ENCODE results near the gene GALNT6. TPM values are rescaled to one million over a fixed set of nuclear protein-coding genes. Genes with fewer than 3 reads are reported as not detected.
A peak's percentile ranks its signal among the peaks of the same experiment; 100 is the strongest.
"Not testable (repeated sequence)": the region's sequence is repeated elsewhere in the genome, so short reads cannot be mapped to it uniquely, and the experiment has no call there.

Gene GALNT6
- total RNA-seq, 2 donors from 2014 or later, result 12.6 to 13.0 TPM

DNA sequence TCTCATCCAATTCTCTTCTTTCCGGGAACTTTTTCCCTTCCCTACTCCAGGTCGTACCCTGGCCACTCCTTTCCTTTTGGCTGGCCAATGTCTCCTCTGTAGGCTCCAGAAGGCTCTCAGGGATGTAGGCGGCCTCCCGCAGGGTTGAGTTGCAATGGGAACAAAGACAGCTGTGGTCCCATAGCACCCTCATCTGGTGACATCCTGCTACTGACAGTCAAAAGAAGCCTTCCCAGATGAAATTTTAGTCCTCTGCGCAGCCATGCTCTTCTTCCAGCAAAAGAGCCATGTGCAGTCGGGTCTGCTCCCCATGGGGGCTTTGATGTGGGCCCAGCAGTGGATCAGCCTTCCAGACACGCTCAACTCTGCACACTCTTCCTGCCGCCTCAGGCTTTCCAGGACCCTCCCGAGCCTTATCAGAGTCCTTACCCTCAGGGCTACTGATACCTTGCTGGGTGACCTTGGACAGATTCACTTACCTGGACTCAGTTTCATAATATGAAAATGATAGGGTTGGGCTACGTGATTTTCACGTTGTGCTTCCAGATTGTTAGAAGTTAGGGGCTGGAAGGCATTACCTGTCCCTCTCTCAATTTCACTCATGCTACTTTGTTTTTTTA is 39.2 kb downstream of the GALNT6 start:
- Mint-ChIP-seq H3K9me3 (peaks cover 0 to under 1% of the 10 kb centered on the region in 2 donors), H3K4me3 (no peak overlapping the region), H3K36me3 (ENCODE audit: insufficient read depth in 2 of 2) (peaks cover 0 to under 1% of the 10 kb centered on the region in 2 donors), H3K4me1 (ENCODE audit: low read depth) (peaks cover 11% of the 10 kb centered on the region), H3K27me3 (ENCODE audit: low read depth) (no peaks in the 10 kb centered on the region), H3K27ac (no peak overlapping the region)
- ATAC-seq (replicated peaks in 1 of 2) (peak; percentile 42 to 50), DNase-seq (peak; percentile 37 to 43)

DNA sequence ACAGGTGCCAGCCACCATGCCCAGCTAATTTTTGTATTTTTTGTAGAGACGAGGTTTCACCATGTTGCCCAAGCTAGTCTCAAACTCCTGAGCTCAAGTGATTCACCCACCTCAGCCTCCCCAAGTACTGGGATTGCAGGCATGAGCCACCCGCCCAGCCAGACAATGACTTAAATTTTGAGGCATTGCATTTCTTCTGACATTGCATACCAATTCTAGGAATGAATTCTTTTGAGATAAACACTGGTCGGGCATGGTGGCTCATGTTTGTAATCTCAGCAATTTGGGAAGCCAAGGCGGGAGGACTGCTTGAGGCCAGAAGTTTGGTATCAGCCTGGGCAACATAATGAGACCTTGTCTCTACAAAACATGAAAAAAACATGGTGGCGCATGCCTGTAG is 42.2 kb downstream of the GALNT6 start:
- H3K9me3 Mint-ChIP-seq, result no peaks in the 10 kb centered on the region
- no peaks in the 10 kb centered on the region for H3K27me3 Mint-ChIP-seq (ENCODE audit: low read depth)
- DNase-seq (no peak), ATAC-seq (replicated peaks in 1 of 2) (no peak)
- H3K36me3 Mint-ChIP-seq (ENCODE audit: insufficient read depth in 2 of 2), result no peaks in the 10 kb centered on the region
- peaks cover 11% of the 10 kb centered on the region for H3K4me1 Mint-ChIP-seq (ENCODE audit: low read depth)
- H3K27ac Mint-ChIP-seq, result no peak overlapping the region
- H3K4me3 Mint-ChIP-seq, result no peak overlapping the region

- no peaks in the 10 kb centered on the region for H3K36me3 Mint-ChIP-seq (ENCODE audit: insufficient read depth in 2 of 2)
- no peaks in the 10 kb centered on the region for H3K9me3 Mint-ChIP-seq
- ATAC-seq (replicated peaks in 1 of 2) (no peak), DNase-seq (no peak)
- H3K4me1 Mint-ChIP-seq (ENCODE audit: low read depth), result peaks cover 11% of the 10 kb centered on the region
- H3K27ac Mint-ChIP-seq, result no peak overlapping the region
- no peaks in the 10 kb centered on the region for H3K27me3 Mint-ChIP-seq (ENCODE audit: low read depth)
- H3K4me3 Mint-ChIP-seq, result no peak overlapping the region
Observed at GRCh38 chr12:51348116-51348515, 43.1 kb downstream of the GALNT6 start.

- ATAC-seq (replicated peaks in 1 of 2) (no peak), DNase-seq (no peak)
- Mint-ChIP-seq H3K4me1 (ENCODE audit: low read depth) (peaks cover 17% of the 10 kb centered on the region), H3K4me3 (no peak within 1 kb of the TSS), H3K27me3 (ENCODE audit: low read depth) (no peaks in the 10 kb centered on the region), H3K27ac (no peak within 1 kb of the TSS), H3K9me3 (no peaks in the 10 kb centered on the region), H3K36me3 (ENCODE audit: insufficient read depth in 2 of 2) (no peaks in the 10 kb centered on the region)
Observed at GRCh38 chr12:51346581-51346980, 44.6 kb downstream of the GALNT6 start, which contains the start of gene CELA1. CELA1 (minus strand) TSS chr12:51346679; CDS start chr12:51346638, 41 bp downstream.

- DNase-seq (no peak), ATAC-seq (replicated peaks in 1 of 2) (no peak)
- no peaks in the 10 kb centered on the region for H3K9me3 Mint-ChIP-seq
- H3K4me3 Mint-ChIP-seq, result no peak overlapping the region
- no peak overlapping the region for H3K27ac Mint-ChIP-seq
- H3K27me3 Mint-ChIP-seq (ENCODE audit: low read depth), result no peaks in the 10 kb centered on the region
- H3K36me3 Mint-ChIP-seq (ENCODE audit: insufficient read depth in 2 of 2), result no peaks in the 10 kb centered on the region
- H3K4me1 Mint-ChIP-seq (ENCODE audit: low read depth), result peaks cover 20% of the 10 kb centered on the region
Observed at GRCh38 chr12:51345681-51346080, 45.5 kb downstream of the GALNT6 start.

GRCh38 chr12:51343201-51343600 is 48.0 kb downstream of the GALNT6 start:
- H3K27me3 Mint-ChIP-seq (ENCODE audit: low read depth), result no peaks in the 10 kb centered on the region
- H3K9me3 Mint-ChIP-seq, result no peaks in the 10 kb centered on the region
- peaks cover 20% of the 10 kb centered on the region for H3K4me1 Mint-ChIP-seq (ENCODE audit: low read depth)
- H3K27ac Mint-ChIP-seq, result no peak overlapping the region
- no peak for DNase-seq
- H3K36me3 Mint-ChIP-seq (ENCODE audit: insufficient read depth in 2 of 2), result no peaks in the 10 kb centered on the region
- peak; percentile 38 to 52 for ATAC-seq (replicated peaks in 1 of 2)
- no peak overlapping the region for H3K4me3 Mint-ChIP-seq

- no peaks in the 10 kb centered on the region for H3K27me3 Mint-ChIP-seq (ENCODE audit: low read depth)
- H3K27ac Mint-ChIP-seq, result no peak overlapping the region
- DNase-seq (no peak), ATAC-seq (replicated peaks in 1 of 2) (no peak)
- no peak overlapping the region for H3K4me3 Mint-ChIP-seq
- H3K9me3 Mint-ChIP-seq, result no peaks in the 10 kb centered on the region
- H3K36me3 Mint-ChIP-seq (ENCODE audit: insufficient read depth in 2 of 2), result no peaks in the 10 kb centered on the region
- H3K4me1 Mint-ChIP-seq (ENCODE audit: low read depth), result peaks cover 20% of the 10 kb centered on the region
Observed at GRCh38 chr12:51342416-51342815, 48.8 kb downstream of the GALNT6 start.

- no peak overlapping the region for H3K27ac Mint-ChIP-seq
- peak; percentile 82 for ATAC-seq (replicated peaks in 1 of 2)
- peak overlapping the region; percentile 60 to 65 for H3K4me3 Mint-ChIP-seq
Observed at GRCh38 chr12:51341251-51342007, 49.8 kb downstream of the GALNT6 start.

DNA sequence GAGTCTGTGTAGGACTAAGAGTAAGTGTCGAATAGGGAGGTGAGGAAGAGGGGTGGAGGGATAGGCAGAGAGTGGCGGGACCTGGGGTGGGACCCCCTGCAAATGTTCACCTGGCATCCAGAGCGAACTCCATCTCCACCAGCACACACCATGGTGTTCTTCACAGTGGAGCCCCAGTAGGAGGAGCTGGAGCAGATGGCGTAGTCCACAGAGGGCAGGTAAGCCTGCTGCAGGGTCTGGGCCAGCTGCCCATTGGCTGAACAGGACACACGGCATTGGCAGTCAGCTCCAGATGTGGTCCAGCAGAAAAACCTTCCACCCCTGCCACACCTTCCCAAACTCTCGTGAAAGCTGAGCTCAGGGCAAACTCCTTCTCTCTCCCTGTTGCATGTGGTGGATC is 51.5 kb downstream of the GALNT6 start:
- no peaks in the 10 kb centered on the region for H3K9me3 Mint-ChIP-seq
- no peaks in the 10 kb centered on the region for H3K27me3 Mint-ChIP-seq (ENCODE audit: low read depth)
- H3K36me3 Mint-ChIP-seq (ENCODE audit: insufficient read depth in 2 of 2), result no peaks in the 10 kb centered on the region
- peaks cover 20% of the 10 kb centered on the region for H3K4me1 Mint-ChIP-seq (ENCODE audit: low read depth)
- no peak overlapping the region for H3K27ac Mint-ChIP-seq
- DNase-seq (no peak), ATAC-seq (replicated peaks in 1 of 2) (no peak)
- no peak overlapping the region for H3K4me3 Mint-ChIP-seq

More at GRCh38 chr12:51341251-51342007, 49.8 kb downstream of the GALNT6 start:
- Mint-ChIP-seq H3K9me3 (no peaks in the 10 kb centered on the region), H3K36me3 (ENCODE audit: insufficient read depth in 2 of 2) (no peaks in the 10 kb centered on the region), H3K4me1 (ENCODE audit: low read depth) (peaks cover 20% of the 10 kb centered on the region), H3K27me3 (ENCODE audit: low read depth) (no peaks in the 10 kb centered on the region)
- peak; percentile 67 to 75 for DNase-seq

GRCh38 chr12:51337336-51337735 is 53.9 kb downstream of the GALNT6 start:
- H3K36me3 Mint-ChIP-seq (ENCODE audit: insufficient read depth in 2 of 2); H3K27me3 Mint-ChIP-seq (ENCODE audit: low read depth); ATAC-seq (replicated peaks in 1 of 2); H3K4me3 Mint-ChIP-seq; DNase-seq; H3K27ac Mint-ChIP-seq; H3K9me3 Mint-ChIP-seq: not testable (repeated sequence)
- H3K4me1 Mint-ChIP-seq (ENCODE audit: low read depth), result peaks cover 13% of the 10 kb centered on the region

DNA sequence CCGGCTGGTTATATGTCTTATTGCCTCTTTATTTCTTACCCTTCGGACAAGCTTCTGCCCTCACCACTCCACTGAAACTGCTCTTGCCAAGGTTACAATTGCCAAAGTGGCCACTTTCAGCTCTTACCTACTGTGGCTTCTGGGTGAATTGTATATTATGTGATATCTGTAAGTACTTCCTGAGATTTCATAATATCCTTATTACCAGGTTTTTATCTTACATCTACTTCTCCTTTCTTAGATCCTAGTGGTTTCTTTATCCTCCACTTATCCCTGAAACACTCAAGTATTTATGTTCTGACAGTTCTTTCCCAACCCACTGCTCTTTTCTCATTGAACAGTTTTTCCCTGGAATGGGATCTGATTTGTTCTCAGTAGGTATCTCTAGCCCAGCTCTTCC is 55.3 kb downstream of the GALNT6 start:
- DNase-seq (no peak), ATAC-seq (replicated peaks in 1 of 2) (no peak)
- Mint-ChIP-seq H3K4me1 (ENCODE audit: low read depth) (no peaks in the 10 kb centered on the region), H3K36me3 (ENCODE audit: insufficient read depth in 2 of 2) (no peaks in the 10 kb centered on the region), H3K4me3 (no peak overlapping the region), H3K9me3 (no peaks in the 10 kb centered on the region), H3K27ac (no peak overlapping the region), H3K27me3 (ENCODE audit: low read depth) (no peaks in the 10 kb centered on the region)

DNA sequence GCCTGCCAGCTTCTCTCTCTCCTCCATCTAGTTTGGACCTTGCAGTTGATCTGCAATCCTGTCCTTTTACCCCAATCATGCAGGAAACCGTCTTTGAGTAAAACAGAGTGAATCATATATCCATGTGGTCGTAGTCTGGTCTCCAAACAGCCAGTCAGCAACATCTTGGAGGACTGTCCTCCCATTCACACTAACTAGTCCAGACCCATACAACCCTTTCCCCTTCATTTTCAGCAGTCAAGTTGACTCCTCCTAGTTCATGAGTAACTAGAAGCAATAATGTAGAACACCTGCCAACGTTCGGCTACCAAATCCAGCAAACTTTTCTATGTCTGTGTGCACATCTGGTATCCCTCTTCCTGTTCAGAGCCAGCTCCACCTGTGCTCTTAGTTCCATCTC is 56.4 kb downstream of the GALNT6 start:
- Mint-ChIP-seq H3K4me1 (ENCODE audit: low read depth) (peaks cover 5% of the 10 kb centered on the region), H3K27me3 (ENCODE audit: low read depth) (no peaks in the 10 kb centered on the region), H3K27ac (no peak overlapping the region), H3K4me3 (no peak overlapping the region), H3K9me3 (no peaks in the 10 kb centered on the region), H3K36me3 (ENCODE audit: insufficient read depth in 2 of 2) (no peaks in the 10 kb centered on the region)
- no peak for ATAC-seq (replicated peaks in 1 of 2)
- no peak for DNase-seq

GRCh38 chr12:51333536-51333935 is 57.7 kb downstream of the GALNT6 start:
- Mint-ChIP-seq H3K4me3 (no peak overlapping the region), H3K4me1 (ENCODE audit: low read depth) (peaks cover 17% of the 10 kb centered on the region), H3K9me3 (no peaks in the 10 kb centered on the region), H3K27me3 (ENCODE audit: low read depth) (no peaks in the 10 kb centered on the region), H3K27ac (no peak overlapping the region), H3K36me3 (ENCODE audit: insufficient read depth in 2 of 2) (no peaks in the 10 kb centered on the region)
- ATAC-seq (replicated peaks in 1 of 2), result no peak
- DNase-seq, result no peak

Data from activated T-cell treated with anti-CD3 and anti-CD28 coated beads, Interleukin-2, amount 50 U/mL, for 72 hours (primary cell).